ENCODE measurements around the gene TIMM8B.
"Not testable (repeated sequence)": the region's sequence is repeated elsewhere in the genome, so short reads cannot be mapped to it uniquely, and the experiment has no call there.

The TIMM8B gene, protein sequence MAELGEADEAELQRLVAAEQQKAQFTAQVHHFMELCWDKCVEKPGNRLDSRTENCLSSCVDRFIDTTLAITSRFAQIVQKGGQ

GRCh38 chr11:112086422-112087191 lies at the start of gene TIMM8B, which contains the start of gene SDHD:
TIMM8B (minus strand) TSS chr11:112086756; CDS start chr11:112086723, 33 bp downstream.
SDHD (plus strand) TSS chr11:112086873; CDS start chr11:112086908, 35 bp downstream.
- DNase-seq: peak; percentile 98

DNA sequence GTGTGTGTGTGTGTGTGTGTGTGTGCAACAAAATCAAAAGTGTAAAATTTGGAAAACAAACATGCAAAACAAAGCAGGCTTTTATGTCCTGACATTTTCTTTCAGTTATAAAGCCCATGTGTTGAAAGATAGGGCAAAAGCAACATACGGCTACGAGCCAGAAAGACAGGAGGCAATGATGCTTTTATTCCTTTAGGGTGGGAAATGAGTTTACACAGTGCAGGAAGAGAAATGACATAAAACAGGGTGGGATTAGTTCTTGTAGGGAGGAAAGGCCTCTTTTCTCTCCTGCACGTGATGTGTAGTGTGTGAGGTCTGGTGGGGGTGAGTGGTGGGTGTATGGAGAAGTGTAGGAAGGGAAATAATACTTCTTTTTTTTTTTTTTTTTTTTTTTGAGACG lies 47.9 kb upstream of the TIMM8B start:
- DNase-seq: no peak

DNA sequence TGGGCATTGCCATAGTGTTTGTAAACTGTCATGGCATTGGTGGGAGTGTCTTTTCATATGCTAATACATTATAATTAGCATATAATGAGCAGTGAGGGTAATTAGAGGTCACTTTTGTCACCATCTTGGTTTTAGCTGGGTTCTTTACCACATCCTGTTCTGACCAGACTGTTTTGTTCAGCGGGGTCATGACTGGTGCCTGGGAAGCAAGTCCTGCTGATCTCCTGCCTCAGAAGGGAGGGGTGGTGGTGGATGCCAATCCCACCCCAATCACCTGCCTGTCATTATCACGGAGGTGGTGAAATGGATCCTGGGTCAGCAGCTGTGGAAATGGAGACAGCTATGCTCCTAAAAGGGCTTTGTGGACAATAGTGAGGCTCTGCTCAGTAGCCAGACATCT lies 46.2 kb upstream of the TIMM8B start:
- DNase-seq: no peak

DNA sequence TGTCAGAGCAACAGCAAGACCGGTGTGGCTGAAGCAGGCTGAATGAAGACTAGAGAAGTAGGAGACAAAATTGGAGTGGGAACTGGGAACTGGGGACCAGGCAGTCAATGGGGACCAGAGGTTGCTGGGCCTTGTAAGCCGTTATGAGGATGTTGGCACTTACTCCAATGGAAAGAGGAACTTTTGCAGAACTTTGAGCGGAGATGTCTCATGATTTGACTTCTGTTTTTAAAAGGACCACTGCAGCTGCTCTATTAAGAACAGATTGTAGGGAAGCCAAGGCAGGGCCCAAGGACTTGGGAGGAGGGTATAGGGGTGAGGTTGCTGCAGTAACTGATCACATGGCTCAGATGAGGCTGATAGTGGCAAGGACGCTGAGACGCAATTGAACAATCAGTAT lies 43.1 kb upstream of the TIMM8B start:
- no peak for DNase-seq

GRCh38 chr11:112128483-112129121 lies 42.0 kb upstream of the TIMM8B start:
- DNase-seq: peak; percentile 11

GRCh38 chr11:112127056-112127455 lies 40.5 kb upstream of the TIMM8B start:
- DNase-seq: no peak

DNA sequence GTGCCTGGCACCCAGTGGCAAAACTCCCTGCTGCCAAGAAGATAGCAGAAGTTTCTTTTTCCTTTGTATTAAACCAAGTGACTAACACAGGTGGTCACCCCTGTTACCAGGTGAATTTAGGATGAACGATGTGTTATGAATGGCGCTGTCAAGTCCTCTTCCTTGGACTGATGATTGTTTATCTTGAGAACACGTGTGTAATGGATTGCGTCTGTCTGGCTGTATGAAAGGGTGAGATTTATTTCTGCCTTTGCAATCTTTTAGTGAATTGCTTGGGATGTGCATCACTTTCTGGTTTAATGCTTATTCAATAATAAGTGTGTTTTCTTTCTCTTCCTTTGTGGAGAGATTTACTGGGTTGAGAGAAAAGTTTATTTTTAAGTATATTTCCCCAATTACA lies 36.6 kb upstream of the TIMM8B start:
- no peak for DNase-seq

DNA sequence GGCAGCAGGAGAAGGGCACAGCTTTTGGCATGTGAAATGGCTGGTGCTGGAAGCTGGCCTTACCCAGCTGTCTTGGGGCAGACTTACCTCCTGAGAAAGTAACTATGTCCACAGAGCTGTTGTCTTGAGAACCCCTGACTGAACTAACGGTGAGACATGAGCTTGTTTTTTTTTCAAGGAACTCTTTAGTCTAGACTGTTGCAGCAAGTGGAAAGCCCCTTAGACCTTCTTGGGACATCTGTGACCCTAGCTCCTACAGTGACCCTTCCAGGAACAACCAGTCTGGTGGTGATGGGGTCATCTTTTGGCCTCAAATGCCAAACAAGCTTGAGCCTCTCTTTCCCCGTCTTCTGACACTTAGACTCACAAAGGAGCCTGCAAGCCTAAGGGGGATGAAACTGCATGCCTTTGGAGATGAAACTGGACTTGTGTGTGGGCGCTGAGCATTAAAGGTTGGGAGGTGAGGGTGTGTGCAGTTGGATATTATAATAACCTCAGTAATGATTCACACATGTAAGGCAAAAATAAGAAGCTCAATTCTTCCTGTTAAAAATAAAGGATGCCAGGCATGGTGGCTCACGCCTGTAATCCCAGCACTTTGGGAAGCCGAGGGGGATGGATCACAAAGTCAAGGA lies 35.5 kb upstream of the TIMM8B start:
- no peak for DNase-seq

GRCh38 chr11:112118176-112118575 lies 31.6 kb upstream of the TIMM8B start:
- DNase-seq: no peak

GRCh38 chr11:112115386-112115785 lies 28.8 kb upstream of the TIMM8B start:
- DNase-seq: no peak

- DNase-seq: no peak
Observed at GRCh38 chr11:112114460-112114859, 27.9 kb upstream of the TIMM8B start.

DNA sequence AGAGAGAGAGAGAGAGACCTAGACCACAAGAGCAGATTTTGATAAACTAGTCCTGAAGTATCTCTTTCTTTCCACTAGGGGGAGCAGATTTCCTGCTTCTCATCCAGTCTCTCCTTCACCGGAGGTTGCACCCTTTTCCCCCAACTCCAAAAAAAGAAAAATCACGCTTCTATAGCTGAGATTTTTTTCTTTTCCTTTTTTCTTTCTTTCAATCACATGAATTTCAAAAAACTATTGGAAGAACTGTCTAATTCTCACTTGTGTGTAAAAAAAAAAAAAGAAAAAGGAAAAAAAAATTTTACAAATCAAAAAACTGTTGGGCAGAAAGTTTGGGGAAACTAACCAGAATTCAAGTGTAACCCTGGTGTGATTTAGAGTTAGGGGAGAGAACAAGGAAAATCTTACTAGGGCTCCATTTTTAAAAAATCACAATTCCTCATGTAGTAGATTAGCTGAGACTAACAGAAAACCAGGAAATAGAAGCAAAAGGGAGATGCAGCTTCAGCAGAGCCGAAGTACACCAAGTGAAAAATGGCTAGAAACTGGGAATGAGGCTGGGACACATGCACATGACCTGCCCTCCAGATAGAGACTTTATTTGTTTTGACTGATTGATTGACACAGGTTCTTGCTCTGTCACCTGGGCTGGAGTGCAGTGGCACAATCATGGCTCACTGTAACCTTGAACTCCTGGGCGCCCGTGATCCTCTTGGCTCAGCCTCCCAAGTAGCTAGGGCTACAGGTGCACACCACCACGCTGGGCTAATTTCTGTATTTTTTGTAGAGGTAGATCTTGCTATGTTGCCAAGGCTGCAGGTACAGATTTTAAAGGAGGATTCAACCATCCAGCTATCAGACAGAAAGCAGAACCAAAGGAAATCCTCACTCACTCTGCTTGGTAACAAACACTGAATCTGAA lies 27.2 kb upstream of the TIMM8B start:
- DNase-seq: peak; percentile 65

GRCh38 chr11:112106070-112106469 lies 19.5 kb upstream of the TIMM8B start:
- DNase-seq: no peak

- no peak for DNase-seq
Observed at GRCh38 chr11:112103446-112103845, 16.9 kb upstream of the TIMM8B start.

DNA sequence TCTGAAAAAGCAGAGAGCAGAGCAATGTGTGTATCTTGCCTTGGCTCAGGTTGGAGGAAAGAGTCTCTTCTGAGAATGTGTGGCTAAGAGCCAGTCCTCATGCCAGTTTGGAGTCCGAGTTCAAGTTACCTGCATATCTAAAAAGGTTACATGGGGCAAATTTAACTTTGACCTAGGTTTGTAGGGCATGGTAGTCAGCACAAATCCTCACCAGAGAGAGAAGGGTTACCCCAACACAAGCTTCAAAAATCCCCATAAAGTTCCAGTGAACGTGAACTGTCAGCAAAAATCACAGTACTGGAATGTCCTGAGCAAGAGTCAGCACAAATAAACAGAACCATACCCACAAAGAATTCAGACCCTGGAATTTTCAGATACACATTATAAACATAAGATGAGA lies 13.9 kb upstream of the TIMM8B start:
- DNase-seq: no peak

DNA sequence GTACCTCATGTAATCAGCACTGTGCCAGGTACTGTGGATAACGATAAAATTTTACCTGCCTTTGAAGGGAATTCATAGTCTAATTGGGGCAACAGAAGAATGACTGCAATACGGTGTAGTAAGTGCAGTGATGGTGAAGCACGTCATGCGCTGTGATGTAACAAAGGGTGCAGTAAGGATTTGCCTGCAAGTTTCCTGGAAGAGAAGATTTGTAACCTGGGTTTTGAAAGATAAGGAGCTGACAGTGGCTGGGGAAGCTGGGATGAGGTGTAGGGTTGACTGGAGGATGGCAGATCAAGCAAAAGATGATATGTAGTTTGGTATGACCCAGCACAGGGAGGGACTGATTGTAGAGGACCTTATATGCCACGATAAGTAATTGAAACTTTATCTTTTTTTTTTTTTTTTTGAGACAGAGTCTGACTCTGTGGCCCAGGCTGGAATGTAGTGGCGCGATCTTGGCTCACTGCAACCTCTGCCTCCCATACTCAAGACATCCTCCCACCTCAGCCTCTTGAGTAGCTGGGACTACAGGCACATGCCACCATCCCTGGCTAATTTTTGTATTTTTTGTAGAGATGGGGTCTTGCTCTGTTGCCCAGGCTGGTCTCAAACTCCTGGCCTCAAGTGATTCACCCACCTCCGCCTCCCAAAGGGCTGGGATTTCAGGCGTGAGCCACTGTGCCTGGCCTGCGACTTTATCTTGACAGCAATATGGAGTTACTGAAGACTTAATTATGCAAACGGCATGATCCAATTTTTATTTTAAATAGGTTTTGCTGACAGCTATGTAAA lies 11.4 kb upstream of the TIMM8B start:
- no peak for DNase-seq

DNA sequence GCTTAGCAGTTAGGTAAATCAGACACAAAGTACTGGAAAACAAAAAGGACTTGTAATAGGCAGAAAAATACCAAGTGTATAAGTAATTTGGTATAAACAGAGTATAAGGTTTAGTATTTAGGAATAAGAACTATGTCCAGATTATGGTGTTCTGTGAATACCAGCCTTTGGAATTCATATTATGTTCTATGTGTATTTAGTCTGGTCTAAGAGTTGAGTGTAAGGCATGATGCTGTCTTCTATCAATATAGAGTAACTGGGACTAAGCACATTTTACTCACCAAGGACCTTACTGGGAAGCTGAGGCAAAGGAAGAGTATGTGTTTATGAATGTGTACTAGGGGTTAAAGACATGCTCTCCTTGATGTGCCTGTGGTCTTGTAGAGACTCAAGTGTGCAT lies 9.6 kb upstream of the TIMM8B start:
- DNase-seq: no peak

DNA sequence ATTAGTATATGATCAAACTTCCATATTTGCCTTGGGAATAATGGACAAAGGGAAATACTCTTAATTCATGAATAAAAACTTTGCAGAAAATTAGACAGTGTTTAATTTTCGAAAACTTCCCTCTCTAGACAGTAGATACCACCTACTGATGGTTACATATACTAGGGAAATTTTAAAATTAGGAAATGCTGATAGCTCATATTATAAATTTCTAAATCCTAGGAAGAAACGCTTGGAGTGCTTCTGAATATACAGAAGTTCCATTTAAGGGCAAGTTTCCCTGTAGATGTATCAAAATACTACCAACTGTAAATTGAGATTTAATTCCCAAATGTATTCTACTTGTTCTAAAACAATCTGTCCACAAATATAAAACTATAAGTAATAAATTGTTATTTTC lies 8.7 kb upstream of the TIMM8B start:
- DNase-seq: not testable (repeated sequence)

DNA sequence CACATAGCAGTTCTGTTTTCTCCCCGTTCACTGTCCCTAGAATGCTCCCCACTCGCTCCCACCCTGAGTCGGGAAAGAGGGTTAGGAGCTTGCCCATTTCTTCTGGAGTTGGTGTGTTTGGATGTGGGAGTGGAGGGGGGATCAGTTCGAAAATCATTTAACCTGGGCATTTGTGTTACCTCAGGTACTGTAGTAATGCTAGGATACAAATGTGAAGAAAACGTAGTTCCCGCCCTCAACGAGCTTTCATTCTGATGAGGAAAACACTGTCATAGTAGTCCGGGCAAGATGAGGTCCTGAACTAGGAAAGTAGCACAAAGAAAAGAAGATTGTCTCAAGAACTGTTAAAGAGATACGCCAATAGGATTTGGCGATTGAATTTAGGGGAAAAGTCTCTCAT lies 656 bp upstream of the TIMM8B start:
- peak; percentile 31 for DNase-seq

DNA sequence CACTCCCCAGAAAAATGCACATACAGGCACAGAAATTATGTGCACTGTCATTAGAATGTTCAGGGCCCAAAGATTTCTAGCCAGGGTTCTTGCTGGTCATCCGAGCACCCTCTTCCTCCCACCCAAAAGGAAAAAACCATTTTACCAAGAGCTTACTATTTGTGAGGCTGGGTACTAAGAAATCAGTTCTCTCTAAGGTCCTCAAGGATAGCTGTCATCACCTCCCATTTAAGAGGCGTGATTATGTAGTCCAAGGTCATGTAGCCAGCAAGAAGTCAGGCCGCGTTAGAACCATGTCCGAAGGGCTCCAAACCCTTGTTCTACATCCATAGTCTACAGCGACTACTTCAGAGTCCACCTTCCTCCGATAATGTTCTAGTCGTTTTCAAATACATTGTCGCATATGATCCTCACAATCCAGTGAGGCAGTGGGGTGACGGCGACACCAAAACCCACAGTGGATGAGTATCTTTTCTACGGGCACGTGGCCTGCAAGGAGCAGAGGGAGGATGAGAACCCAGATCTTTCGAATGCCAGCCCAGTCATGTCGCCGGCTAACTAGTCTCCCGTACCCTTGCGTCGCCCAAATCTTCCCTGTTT lies 634 bp downstream of the TIMM8B start:
- DNase-seq: peak; percentile 65

- DNase-seq: no peak
Observed at GRCh38 chr11:112082729-112083128, 3.8 kb downstream of the TIMM8B start.

Measured in hematopoietic multipotent progenitor cell treated with erythropoietin and hydrocortisone succinate and interleukin-3 and kit ligand, for 8 days (in vitro differentiated cells).